KOPT-K1 (cell line): ENCODE measurements around the gene GRB7.
"Not testable (repeated sequence)": the region's sequence is repeated elsewhere in the genome, so short reads cannot be mapped to it uniquely, and the experiment has no call there.

Experiments
- H3K27ac ChIP-seq: fragments of 200-600 bp; sonication (generic); 2 replicates; pipeline ENCODE4 v1.5.1; 2016; ENCODE audit warnings: antibody characterized with exemption, mild to moderate bottlenecking, low read depth, low read length; ENCODE audit not compliant: poor library complexity, severe bottlenecking
- H3K36me3 ChIP-seq: fragments of 200-600 bp; sonication (generic); 2 replicates; pipeline ENCODE4 v1.5.1; 2017; ENCODE audit warnings: antibody characterized with exemption, mild to moderate bottlenecking, low read length, moderate library complexity; ENCODE audit not compliant: insufficient read depth
- H3K9me3 ChIP-seq: fragments of 200-600 bp; sonication (generic); 2 replicates; pipeline ENCODE4 v1.5.1; 2017; ENCODE audit warnings: antibody characterized with exemption, low read length, mild to moderate bottlenecking; ENCODE audit not compliant: insufficient read depth, poor library complexity, severe bottlenecking

GRB7 gene

GRCh38 chr17:39703913-39704312, 33.8 kb upstream of the GRB7 start:
- Histone ChIP-seq H3K9me3 (no peaks in the 10 kb centered on the region), H3K27ac (no peak overlapping the region)

DNA sequence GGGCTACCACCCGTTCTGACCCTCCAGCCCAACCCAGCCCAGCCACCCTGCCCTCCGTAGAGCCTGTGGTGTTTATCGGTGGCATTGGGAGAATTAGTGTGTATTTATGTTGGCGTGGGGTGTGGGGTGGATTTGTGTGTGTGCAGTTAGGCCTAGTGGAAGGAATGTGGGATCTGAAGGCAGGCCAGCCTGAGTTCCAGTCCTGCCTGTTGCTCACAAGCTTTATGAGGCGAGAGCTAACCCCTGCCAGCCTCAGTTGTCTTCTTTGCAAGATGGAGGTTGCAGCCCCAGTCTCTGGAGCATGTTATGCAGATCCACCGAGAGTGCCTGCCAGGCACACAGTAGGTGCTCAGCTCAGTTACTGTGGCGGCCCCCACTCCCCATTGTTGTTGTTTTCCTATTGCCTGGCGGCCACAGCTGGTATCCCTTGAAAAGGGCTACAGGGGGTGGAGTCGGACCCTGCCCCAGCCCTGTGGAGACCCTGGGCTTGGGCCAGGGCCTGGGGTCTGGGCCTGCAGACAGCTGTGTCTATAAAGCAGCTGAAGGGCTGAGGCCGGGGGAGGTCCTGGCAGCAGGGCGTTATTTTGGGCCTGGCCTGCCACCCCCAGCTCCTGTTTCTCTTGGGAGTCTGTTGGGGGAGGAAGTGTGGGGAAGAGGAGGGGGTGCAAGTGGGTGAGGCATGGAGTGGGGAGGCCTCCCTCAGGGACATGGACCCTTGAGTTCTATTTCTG, 32.8 kb upstream of the GRB7 start:
- no peaks in the 10 kb centered on the region for H3K9me3 ChIP-seq
- no peaks in the 10 kb centered on the region for H3K36me3 ChIP-seq
- H3K27ac ChIP-seq: no peak overlapping the region

More at GRCh38 chr17:39703913-39704312, 33.8 kb upstream of the GRB7 start:
- H3K36me3 ChIP-seq: no peaks in the 10 kb centered on the region

- Histone ChIP-seq H3K9me3 (no peaks in the 10 kb centered on the region), H3K36me3 (no peaks in the 10 kb centered on the region), H3K27ac (no peak overlapping the region)
These were observed 31.9 kb upstream of the GRB7 start for GRCh38 chr17:39705786-39706348.

DNA sequence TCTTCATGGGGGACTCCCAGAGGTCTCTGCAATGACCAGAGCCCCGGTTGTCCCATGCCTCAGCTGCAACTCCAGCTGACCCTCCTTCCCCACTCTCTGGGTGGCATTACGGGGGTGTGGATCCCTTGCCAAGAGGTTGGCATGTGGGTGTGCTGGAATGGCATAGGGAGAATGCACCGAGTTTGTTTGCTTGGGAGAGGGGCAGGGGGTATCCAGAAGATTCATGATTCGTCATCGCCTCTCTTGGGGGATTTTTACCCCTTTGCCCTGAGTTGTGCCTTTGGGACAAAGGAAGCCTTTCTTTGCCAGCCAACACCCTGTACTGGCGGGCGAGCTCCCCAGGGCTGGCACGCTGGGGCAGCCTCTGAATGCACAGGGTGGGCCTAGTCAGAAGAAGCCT, 31.4 kb upstream of the GRB7 start:
- H3K27ac ChIP-seq: no peak overlapping the region
- no peaks in the 10 kb centered on the region for H3K9me3 ChIP-seq
- H3K36me3 ChIP-seq: no peaks in the 10 kb centered on the region

GRCh38 chr17:39706921-39707337, 30.8 kb upstream of the GRB7 start:
- Histone ChIP-seq H3K27ac (no peak overlapping the region), H3K36me3 (no peaks in the 10 kb centered on the region), H3K9me3 (no peaks in the 10 kb centered on the region)

DNA sequence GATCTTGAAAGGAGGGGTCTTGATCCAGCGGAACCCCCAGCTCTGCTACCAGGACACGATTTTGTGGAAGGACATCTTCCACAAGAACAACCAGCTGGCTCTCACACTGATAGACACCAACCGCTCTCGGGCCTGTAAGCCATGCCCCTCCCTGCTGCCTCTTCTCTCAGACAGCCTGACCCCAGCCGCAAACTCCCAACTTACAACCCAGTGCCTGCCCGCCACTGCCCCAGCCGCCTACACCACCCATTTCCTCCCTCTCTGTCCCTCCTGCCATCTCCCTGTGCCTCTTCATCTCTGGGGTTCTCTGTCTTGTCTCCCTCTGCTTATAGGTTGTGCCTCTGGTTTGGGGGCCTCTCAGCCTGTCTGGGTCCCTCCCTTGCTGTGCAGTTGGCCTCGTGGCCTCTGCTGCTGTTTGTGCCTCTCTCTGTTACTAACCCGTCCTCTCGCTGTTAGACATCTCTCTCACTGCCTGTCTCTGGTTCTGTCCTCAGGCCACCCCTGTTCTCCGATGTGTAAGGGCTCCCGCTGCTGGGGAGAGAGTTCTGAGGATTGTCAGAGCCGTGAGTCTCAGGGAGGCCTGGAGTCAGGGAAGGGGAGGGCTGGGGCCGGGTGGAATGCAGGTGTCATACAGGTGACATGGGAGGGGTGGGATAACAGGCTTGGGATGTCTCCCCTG, 28.3 kb upstream of the GRB7 start:
- no peak overlapping the region for H3K27ac ChIP-seq
- no peaks in the 10 kb centered on the region for H3K9me3 ChIP-seq
- no peaks in the 10 kb centered on the region for H3K36me3 ChIP-seq

DNA sequence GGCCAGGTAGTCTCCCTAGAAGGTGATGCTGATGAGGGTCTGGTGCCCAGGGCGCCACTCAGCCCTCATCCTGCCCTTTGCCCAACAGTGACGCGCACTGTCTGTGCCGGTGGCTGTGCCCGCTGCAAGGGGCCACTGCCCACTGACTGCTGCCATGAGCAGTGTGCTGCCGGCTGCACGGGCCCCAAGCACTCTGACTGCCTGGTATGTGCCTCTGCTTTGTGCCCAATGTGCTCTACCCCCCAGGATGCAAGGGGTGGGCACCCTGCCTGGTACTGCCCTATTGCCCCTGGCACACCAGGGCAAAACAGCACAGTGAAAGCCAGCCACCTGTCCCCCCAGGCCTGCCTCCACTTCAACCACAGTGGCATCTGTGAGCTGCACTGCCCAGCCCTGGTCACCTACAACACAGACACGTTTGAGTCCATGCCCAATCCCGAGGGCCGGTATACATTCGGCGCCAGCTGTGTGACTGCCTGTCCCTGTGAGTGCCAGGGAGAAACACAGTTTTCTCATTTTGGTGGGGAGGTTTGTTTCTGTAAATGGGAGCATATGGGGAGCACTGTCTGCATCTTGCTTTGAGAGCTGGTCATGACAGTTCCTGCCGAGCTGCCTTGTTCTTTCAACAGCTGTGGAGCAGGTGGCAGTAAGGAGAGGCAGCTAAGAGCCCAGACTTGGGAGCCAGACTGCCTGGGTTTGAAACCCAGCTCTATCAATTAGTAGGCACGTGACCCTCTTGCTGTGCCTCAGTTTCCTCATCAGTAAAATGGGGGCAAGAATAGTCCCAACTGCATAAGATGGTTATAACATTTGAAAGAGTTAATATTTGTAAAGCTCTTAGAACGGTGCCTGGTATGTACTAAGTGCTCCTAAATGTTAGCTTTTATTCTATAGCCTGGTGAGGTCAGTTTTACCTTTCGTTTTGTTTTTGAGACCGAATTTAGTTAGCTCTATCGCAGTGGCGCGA, 27.5 kb upstream of the GRB7 start:
- H3K36me3 ChIP-seq: no peaks in the 10 kb centered on the region
- no peaks in the 10 kb centered on the region for H3K9me3 ChIP-seq
- no peak overlapping the region for H3K27ac ChIP-seq

DNA sequence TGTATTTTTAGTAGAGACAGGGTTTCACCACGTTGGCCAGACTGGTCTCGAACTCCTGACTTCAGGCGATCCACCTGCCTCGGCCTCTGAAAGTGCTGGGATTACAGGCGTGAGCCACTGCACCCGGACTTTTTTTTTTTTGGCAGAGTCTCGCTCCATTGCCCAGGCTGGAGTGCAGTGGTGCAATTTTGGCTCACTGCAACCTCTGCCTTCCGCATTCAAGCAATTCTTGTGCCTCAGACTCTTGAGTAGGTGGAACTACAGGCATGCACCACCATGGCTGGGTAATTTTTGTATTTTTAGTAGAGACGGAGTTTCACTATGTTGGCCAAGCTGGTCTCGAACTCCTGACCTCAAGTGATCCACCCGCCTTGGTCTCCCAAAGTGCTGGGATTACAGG, 26.7 kb upstream of the GRB7 start:
- H3K27ac ChIP-seq, H3K36me3 ChIP-seq, H3K9me3 ChIP-seq: not testable (repeated sequence)

DNA sequence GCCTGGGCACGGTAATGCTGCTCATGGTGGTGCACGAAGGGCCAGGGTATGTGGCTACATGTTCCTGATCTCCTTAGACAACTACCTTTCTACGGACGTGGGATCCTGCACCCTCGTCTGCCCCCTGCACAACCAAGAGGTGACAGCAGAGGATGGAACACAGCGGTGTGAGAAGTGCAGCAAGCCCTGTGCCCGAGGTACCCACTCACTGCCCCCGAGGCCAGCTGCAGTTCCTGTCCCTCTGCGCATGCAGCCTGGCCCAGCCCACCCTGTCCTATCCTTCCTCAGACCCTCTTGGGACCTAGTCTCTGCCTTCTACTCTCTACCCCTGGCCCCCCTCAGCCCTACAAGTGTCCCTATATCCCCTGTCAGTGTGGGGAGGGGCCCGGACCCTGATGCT, 25.9 kb upstream of the GRB7 start:
- H3K36me3 ChIP-seq: no peaks in the 10 kb centered on the region
- H3K9me3 ChIP-seq: no peaks in the 10 kb centered on the region
- H3K27ac ChIP-seq: no peak overlapping the region

DNA sequence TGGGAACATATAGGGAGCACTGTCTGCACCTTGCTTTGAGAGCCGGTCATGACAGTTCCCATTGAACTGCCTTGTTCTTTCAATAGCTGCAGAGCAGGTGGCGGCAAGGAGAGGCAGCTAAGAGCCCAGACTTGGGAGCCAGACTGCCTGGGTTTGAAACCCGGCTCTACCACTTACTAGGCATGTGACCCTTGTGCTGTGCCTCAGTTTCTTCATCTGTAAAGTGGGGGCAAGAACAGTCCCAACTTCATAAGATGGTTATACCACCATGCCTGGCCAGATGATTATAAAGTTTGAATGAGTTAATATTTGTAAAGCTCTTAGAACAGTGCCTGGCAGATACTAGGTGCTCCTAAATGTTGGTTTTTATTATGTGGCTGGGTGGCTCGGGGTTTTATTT, 23.5 kb upstream of the GRB7 start:
- Histone ChIP-seq H3K36me3 (no peaks in the 10 kb centered on the region), H3K27ac (no peak overlapping the region), H3K9me3 (no peaks in the 10 kb centered on the region)

- Histone ChIP-seq H3K27ac (no peak overlapping the region), H3K9me3 (no peaks in the 10 kb centered on the region), H3K36me3 (no peaks in the 10 kb centered on the region)
These were observed 22.2 kb upstream of the GRB7 start for GRCh38 chr17:39715375-39716072.

DNA sequence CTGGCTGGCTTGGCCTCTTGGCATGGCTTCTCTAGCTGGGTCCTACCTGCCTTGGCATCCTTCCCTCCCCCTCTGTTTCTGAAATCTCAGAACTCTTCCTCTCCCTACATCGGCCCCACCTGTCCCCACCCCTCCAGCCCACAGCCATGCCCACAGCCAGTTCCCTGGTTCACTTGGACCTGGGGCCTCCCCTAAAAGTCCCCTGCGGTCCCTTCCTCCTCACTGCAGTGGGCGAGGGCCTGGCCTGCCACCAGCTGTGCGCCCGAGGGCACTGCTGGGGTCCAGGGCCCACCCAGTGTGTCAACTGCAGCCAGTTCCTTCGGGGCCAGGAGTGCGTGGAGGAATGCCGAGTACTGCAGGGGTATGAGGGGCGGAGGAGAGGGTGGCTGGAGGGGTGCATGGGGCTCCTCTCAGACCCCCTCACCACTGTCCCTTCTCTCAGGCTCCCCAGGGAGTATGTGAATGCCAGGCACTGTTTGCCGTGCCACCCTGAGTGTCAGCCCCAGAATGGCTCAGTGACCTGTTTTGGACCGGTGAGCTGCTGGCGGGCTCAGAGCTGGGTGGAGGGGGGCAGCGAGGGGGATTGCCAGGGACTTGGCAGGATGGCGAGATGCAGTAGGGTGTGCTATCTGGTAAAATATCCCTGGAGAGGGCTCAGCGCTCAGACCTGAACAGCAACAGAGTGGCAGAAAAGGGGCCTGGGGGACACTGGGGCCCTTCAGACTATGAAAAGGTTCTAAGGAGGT, 21.5 kb upstream of the GRB7 start:
- H3K27ac ChIP-seq: no peak overlapping the region
- H3K9me3 ChIP-seq: no peaks in the 10 kb centered on the region
- H3K36me3 ChIP-seq: no peaks in the 10 kb centered on the region

- no peak overlapping the region for H3K27ac ChIP-seq
- no peaks in the 10 kb centered on the region for H3K36me3 ChIP-seq
- H3K9me3 ChIP-seq: no peaks in the 10 kb centered on the region
These were observed 20.7 kb upstream of the GRB7 start for GRCh38 chr17:39716879-39717536.
